Measurements from ENCODE around the gene HSD11B2. TPM values are rescaled to one million over a fixed set of nuclear protein-coding genes. Genes with fewer than 3 reads are reported as not detected.

The HSD11B2 gene
- total RNA-seq, 1 donor from 2014 or later = 4.7 TPM

GRCh38 chr16:67436640-67437193, 5.8 kb downstream of the HSD11B2 start:
- DNase-seq (ENCODE audit: low read depth, low spot score) = no peak
- no peak overlapping the region for H3K4me3 Mint-ChIP-seq
- peaks cover 15% of the 10 kb centered on the region for H3K27me3 Mint-ChIP-seq (ENCODE audit: low read depth)
- no peaks in the 10 kb centered on the region for H3K9me3 Mint-ChIP-seq
- no peak for TF ChIP-seq CTCF (conservative IDR thresholded peaks at IDR 0.05)
- H3K4me1 Mint-ChIP-seq = peaks cover 15% of the 10 kb centered on the region
- no peak overlapping the region for H3K27ac Mint-ChIP-seq (ENCODE audit: unreplicated experiment)
- H3K36me3 Mint-ChIP-seq (ENCODE audit: low read depth) = no peaks in the 10 kb centered on the region

GRCh38 chr16:67437513-67437912, 6.6 kb downstream of the HSD11B2 start:
- no peak for DNase-seq (ENCODE audit: low read depth, low spot score)
- Mint-ChIP-seq H3K27me3 (ENCODE audit: low read depth) (peaks cover 9% of the 10 kb centered on the region), H3K36me3 (ENCODE audit: low read depth) (no peaks in the 10 kb centered on the region), H3K4me3 (no peak overlapping the region), H3K4me1 (peaks cover 8% of the 10 kb centered on the region), H3K27ac (ENCODE audit: unreplicated experiment) (no peak overlapping the region), H3K9me3 (no peaks in the 10 kb centered on the region)
- TF ChIP-seq CTCF (conservative IDR thresholded peaks at IDR 0.05) = no peak

- no peak overlapping the region for H3K4me3 Mint-ChIP-seq
- peaks cover 2% of the 10 kb centered on the region for H3K4me1 Mint-ChIP-seq
- H3K27me3 Mint-ChIP-seq (ENCODE audit: low read depth) = peaks cover 6% of the 10 kb centered on the region
- H3K27ac Mint-ChIP-seq (ENCODE audit: unreplicated experiment) = peak overlapping the region; percentile 24
- no peak for DNase-seq (ENCODE audit: low read depth, low spot score)
- TF ChIP-seq CTCF (conservative IDR thresholded peaks at IDR 0.05) = no peak
- H3K36me3 Mint-ChIP-seq (ENCODE audit: low read depth) = no peaks in the 10 kb centered on the region
- H3K9me3 Mint-ChIP-seq = no peaks in the 10 kb centered on the region
Observed at GRCh38 chr16:67438098-67438791, 7.3 kb downstream of the HSD11B2 start.

- Mint-ChIP-seq H3K4me1 (no peaks in the 10 kb centered on the region), H3K27me3 (ENCODE audit: low read depth) (peaks cover 3% of the 10 kb centered on the region), H3K36me3 (ENCODE audit: low read depth) (no peaks in the 10 kb centered on the region), H3K9me3 (no peaks in the 10 kb centered on the region), H3K4me3 (no peak overlapping the region), H3K27ac (ENCODE audit: unreplicated experiment) (no peak overlapping the region)
- DNase-seq (ENCODE audit: low read depth, low spot score) = no peak
- TF ChIP-seq CTCF (conservative IDR thresholded peaks at IDR 0.05) = no peak
Observed at GRCh38 chr16:67438824-67439393, 8.0 kb downstream of the HSD11B2 start.

GRCh38 chr16:67441271-67441753, 10.4 kb downstream of the HSD11B2 start:
- Mint-ChIP-seq H3K27me3 (ENCODE audit: low read depth) (no peaks in the 10 kb centered on the region), H3K9me3 (no peaks in the 10 kb centered on the region), H3K27ac (ENCODE audit: unreplicated experiment) (no peak overlapping the region), H3K4me1 (peaks cover 1% of the 10 kb centered on the region), H3K36me3 (ENCODE audit: low read depth) (no peaks in the 10 kb centered on the region), H3K4me3 (no peak overlapping the region)
- DNase-seq (ENCODE audit: low read depth, low spot score) = no peak
- no peak for TF ChIP-seq CTCF (conservative IDR thresholded peaks at IDR 0.05)
